HG02798 (cell line): ENCODE data around the gene NFIB.

Source experiments
- ATAC-seq: cut with Tn5 transposase; IDR thresholded peaks from one replicate; pipeline ENCODE4 v1.9.1; 2021; ENCODE audit warnings: mild to moderate bottlenecking; ENCODE audit not compliant: unreplicated experiment, poor library complexity

The NFIB gene

GRCh38 chr9:14256588-14256987, 57.4 kb downstream of the NFIB start:
- no peak for ATAC-seq

GRCh38 chr9:14251154-14252071, 62.5 kb downstream of the NFIB start:
- no peak for ATAC-seq

- no peak for ATAC-seq
Observed at GRCh38 chr9:14250794-14251153, 63.2 kb downstream of the NFIB start.

- no peak for ATAC-seq
Observed at GRCh38 chr9:14249527-14249926, 64.4 kb downstream of the NFIB start.

GRCh38 chr9:14248149-14248548, 65.8 kb downstream of the NFIB start:
- no peak for ATAC-seq

- no peak for ATAC-seq
Observed at GRCh38 chr9:14247577-14247976, 66.4 kb downstream of the NFIB start.

- ATAC-seq = no peak
Observed at GRCh38 chr9:14246951-14247350, 67.0 kb downstream of the NFIB start.

GRCh38 chr9:14245901-14246525, 67.9 kb downstream of the NFIB start:
- no peak for ATAC-seq

GRCh38 chr9:14243514-14244042, 70.4 kb downstream of the NFIB start:
- ATAC-seq = no peak

GRCh38 chr9:14242150-14242805, 71.7 kb downstream of the NFIB start:
- no peak for ATAC-seq

- no peak for ATAC-seq
Observed at GRCh38 chr9:14240537-14240936, 73.4 kb downstream of the NFIB start.

GRCh38 chr9:14238518-14238917, 75.4 kb downstream of the NFIB start:
- ATAC-seq = no peak

GRCh38 chr9:14238079-14238478, 75.9 kb downstream of the NFIB start:
- no peak for ATAC-seq

GRCh38 chr9:14236591-14236990, 77.3 kb downstream of the NFIB start:
- no peak for ATAC-seq

- ATAC-seq = no peak
Observed at GRCh38 chr9:14232111-14232510, 81.8 kb downstream of the NFIB start.

GRCh38 chr9:14231196-14231990, 82.5 kb downstream of the NFIB start:
- ATAC-seq = no peak

GRCh38 chr9:14228602-14229001, 85.3 kb downstream of the NFIB start:
- ATAC-seq = no peak

- no peak for ATAC-seq
Observed at GRCh38 chr9:14226855-14227532, 86.9 kb downstream of the NFIB start.

- ATAC-seq = no peak
Observed at GRCh38 chr9:14223081-14223480, 90.9 kb downstream of the NFIB start.
